Stimulated activated CD4-positive, alpha-beta T cell treated with anti-CD3 and anti-CD28 coated beads, Interleukin-12 subunit alpha, Interleukin-12 subunit beta, amount 100 ng/mL, for 4 hours (primary cell): Measurements from ENCODE around the gene IQCE.

Source experiments
- DNase-seq: peaks from one replicate; pipeline ENCODE4 v3.0.0-alpha.2; 2020

IQCE gene

GRCh38 chr7:2621061-2621828, 62.5 kb downstream of the IQCE start:
- no peak for DNase-seq

- no peak for DNase-seq
Measured at GRCh38 chr7:2621948-2622640, 63.3 kb downstream of the IQCE start.

GRCh38 chr7:2622869-2623697, 64.3 kb downstream of the IQCE start:
- no peak for DNase-seq

- DNase-seq: no peak
Measured at GRCh38 chr7:2623698-2624014, 64.9 kb downstream of the IQCE start.

- DNase-seq: no peak
Measured at GRCh38 chr7:2624293-2624886, 65.6 kb downstream of the IQCE start.

GRCh38 chr7:2626498-2627117, 67.8 kb downstream of the IQCE start:
- DNase-seq: no peak

- DNase-seq: no peak
Measured at GRCh38 chr7:2627258-2628129, 68.7 kb downstream of the IQCE start.

GRCh38 chr7:2628130-2628482, 69.3 kb downstream of the IQCE start:
- DNase-seq: no peak

GRCh38 chr7:2628891-2629290, 70.1 kb downstream of the IQCE start:
- no peak for DNase-seq

GRCh38 chr7:2629746-2630681, 71.2 kb downstream of the IQCE start:
- DNase-seq: no peak

- DNase-seq: no peak
Measured at GRCh38 chr7:2631946-2632732, 73.4 kb downstream of the IQCE start, which contains the start of gene TTYH3. TSS of gene TTYH3 (plus strand) at chr7:2631986. CDS start at chr7:2632156, 170 bp downstream.

GRCh38 chr7:2632733-2633537, 74.2 kb downstream of the IQCE start:
- DNase-seq: peak; percentile 55

- peak; percentile 35 for DNase-seq
Measured at GRCh38 chr7:2633538-2634266, 74.9 kb downstream of the IQCE start.

GRCh38 chr7:2634267-2635145, 75.7 kb downstream of the IQCE start:
- no peak for DNase-seq

GRCh38 chr7:2635148-2635668, 76.4 kb downstream of the IQCE start:
- DNase-seq: no peak

GRCh38 chr7:2635810-2636701, 77.3 kb downstream of the IQCE start:
- DNase-seq: no peak
